RCC 7860 (cell line): ENCODE measurements around the gene RPRD1B.

Experiments
- DNase-seq: peaks from one replicate; pipeline ENCODE4 v3.0.0-alpha.2; 2015; ENCODE audit warnings: low spot score
- FAIRE-seq: peaks from 2 replicates; lab custom pipeline; 2012; peaks lifted over from hg19 to GRCh38; lab: Jason Lieb, UNC

Gene RPRD1B

DNA sequence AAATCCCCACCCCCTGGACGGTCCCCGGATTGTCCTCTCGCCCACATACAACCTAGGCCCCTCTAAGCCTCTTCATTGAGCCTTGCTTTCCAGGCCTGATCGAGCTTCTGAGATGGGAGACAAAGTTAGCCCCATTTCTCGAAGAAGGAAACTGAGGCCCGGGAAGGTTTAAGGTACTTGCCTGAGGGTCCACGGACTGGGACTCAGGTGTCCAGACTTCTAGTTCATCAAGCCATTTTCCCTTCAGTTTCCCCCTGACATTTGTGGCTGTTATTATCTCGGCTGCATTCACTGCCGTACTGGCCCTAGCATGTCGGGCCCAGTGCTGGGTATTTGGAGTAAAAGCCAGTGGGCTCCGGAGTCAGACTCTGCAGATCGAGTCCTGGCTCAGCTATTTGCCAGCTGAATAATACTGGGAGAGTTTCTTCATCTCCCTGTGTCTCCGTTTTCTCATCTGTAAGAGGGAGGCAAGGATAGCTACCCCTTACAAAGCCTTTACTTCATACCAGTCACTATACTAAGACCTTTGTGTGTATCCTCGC is 633 bp downstream of the RPRD1B start:
- no peak for DNase-seq
- no peak for FAIRE-seq

DNA sequence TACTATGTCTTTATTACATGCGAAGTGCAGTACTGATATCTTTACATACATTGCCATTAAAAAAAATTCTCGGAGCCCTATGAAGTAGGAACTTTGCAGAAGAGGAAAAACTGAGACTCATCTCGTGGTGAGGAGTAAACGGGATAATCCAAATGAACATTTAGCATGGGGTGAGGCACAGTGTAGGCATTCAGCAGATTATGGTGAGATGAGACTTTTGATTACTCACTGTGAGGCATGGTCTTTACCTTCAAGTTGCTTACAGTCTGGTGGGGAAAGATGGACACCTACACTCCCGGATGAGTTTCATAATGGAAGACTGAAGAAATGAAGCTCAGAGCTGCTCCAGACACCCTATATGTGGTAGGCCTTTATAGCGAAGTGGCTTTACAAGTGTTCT is 1.4 kb downstream of the RPRD1B start:
- FAIRE-seq = no peak
- no peak for DNase-seq

DNA sequence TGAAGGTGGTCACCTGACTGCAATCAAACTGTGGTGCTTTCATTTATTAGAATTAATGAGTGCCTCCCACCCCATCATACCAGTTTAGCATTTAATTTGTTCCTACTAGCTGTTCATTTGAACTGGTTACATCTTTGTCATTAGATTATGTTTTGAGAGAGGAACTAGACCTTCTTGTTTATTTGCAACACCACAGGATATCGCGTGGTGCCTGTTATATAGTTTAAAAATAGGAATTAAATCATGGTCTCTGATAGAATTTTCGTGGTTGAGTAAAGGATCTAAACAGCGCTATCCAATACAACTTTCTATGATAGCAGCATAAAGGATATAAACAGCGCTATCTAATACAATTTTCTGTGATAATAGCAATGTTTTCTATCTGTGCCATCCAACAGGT is 2.8 kb downstream of the RPRD1B start:
- FAIRE-seq = no peak
- DNase-seq = no peak

DNA sequence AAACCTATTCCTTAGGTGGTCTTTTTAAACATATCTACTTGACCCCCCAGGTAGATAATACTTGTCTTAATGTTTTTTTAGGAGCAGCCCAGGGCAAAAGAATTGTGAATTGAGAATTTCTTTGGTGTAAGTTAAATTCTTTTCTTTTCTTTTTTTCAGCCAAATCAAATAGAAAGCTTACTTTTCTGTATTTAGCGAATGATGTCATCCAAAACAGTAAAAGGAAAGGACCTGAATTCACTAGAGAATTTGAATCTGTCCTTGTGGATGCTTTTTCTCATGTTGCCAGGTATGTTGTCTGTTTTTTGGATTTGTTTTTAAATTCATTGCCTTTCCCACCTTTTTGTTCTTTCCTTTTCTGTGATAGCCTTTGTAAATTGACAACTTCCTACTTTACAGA is 6.7 kb downstream of the RPRD1B start:
- FAIRE-seq = no peak
- DNase-seq = no peak

DNA sequence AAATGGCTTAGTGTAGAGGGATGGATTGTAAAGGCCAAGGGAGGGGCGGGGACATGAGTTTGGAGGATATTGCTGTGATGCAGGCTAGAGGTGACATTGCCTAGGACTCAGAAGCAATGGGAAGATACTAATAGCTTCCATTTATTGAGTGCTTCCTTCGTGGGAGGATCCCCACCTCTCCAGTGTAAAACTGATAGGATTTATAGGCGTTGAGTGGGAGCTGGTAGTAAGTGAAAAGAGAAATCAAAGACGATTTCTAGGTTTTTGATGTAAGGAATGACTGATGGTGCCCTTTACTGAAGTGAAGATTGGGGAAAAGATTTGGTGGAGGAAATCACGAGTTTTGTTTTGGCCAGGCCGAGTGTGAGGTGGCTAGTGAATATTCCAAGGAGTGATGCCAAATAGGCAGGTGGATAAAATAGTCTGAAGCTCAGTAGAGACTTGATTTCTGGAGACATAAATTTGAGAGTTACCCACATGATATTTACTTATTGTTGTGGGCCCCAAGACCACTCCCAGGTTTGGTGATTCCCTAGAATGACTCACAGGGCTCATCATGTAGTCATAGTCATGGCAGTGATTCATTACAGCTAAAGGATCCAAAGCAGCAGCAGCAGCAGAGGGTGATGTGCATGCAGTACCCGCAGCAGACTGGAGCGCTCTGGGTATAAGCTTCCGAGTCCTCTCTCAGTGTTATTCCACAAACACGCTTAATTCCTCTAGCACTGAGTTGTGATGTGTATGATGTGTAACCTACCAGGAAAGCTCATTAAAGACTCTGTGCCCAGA is 10.2 kb downstream of the RPRD1B start:
- FAIRE-seq (peak; percentile 84), DNase-seq (peak; percentile 85)

DNA sequence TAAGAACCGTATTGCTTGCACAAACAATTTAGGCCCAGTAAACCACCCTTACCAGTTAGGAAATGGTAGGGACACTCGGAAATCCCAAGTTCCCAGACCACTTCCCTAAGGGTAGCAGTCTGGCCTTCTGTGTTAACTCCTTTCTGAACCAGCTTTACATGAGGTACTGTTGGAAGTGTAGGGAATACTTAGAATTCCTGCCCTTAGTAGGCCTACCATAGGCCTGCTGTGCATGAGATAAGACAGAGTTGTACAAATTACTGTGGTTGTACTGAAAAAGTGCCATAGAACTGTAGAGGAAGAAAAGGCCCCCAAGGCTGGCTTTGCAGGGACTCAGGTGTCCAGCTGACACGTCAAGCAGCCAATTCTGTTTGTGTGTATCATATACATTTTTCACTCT is 11.1 kb downstream of the RPRD1B start:
- DNase-seq (no peak), FAIRE-seq (no peak)

DNA sequence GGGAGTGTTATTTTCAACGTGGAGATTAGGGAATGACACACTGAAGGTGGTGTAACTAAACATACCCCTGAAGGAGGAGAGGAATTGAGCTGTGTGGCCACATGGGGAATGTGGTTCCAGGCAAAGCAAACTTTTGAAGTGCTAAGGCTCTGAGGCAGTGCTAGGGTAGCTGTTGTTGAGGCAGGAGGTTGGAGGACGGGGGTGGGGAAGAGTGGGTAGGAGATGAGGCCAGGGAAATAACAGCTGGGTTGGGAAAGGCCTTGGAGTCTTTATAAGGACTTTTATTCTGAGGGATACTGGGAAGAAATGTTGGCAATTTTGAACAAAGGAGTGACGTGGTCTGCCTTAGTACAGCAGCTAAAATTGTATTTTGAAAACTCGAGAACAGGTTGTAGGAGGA is 13.0 kb downstream of the RPRD1B start:
- DNase-seq (no peak), FAIRE-seq (no peak)

DNA sequence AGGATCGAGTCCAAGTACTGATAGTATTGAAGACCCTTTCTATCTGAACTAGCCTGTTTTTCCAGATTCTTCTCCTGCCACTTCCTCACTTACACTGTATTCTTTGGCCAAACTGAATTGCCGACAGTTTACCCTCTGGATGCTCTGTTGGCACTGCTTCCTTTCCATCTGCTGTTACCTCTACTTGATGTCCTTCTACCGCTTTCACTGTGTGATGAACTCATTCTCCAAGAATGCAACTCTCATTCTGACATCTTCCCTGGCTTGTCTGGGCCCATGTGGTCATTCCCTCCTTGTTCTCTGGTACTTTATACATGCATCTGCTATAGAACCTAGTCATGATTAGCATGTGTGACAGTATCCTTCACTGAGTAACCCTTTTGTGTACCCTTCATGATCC is 16.3 kb downstream of the RPRD1B start:
- DNase-seq (peak; percentile 90), FAIRE-seq (peak; percentile 80)

DNA sequence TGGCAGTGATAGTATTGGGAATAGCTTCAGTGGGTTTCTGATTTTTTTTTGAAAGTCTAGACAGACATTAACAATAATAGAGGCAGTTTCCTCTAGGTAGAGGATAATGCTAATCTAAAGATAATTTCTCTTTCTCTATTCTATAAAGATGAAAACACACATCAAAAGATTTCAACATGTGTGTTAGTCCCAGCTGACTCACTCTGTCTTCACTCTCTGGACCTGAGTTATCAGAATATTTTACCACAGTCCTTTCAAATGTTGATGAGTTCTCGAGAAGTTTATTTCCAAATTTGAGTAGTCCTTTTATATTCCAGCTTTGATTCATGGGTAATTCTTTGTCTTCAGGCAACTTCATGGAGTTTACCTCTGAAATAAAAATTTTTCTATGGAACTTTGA is 17.1 kb downstream of the RPRD1B start:
- DNase-seq (no peak), FAIRE-seq (peak; percentile 23)

DNA sequence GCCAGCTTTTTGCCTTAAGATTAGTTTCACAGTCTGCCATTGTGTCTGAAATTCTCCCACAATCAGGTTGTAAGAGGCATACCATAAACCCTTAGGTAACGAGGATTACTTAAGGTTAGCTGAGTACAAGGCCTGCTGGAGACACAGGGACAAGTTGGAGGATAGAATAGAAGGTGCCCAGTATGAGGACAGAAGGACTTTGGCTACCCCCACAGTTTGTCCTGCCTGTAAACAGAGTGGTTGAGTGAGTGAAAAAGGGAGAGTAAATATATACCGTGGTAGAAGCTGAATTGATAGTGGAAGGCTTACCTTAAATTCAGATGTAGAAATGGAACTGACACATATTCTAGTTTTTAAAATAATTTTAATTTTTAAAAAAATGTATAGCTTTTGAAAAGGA is 19.3 kb downstream of the RPRD1B start:
- FAIRE-seq (no peak), DNase-seq (no peak)

DNA sequence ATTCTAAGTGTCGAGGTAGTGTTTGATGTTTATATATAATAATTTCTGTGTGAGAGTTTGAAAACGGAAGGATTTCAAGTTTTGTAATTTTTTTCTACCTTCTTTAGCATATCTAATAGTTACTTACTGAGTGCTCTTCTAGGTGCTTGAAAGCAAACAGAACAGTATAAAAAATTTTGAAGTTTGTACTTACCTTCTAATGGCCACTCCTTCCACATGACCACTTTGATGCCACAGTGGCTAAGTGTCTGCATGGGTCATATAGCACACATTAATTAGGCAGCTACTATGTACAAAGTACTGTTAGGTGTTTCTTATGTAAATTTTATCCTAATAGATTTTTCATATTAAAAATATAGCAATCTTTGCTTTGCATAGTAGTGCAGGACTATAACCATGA is 21.1 kb downstream of the RPRD1B start:
- no peak for FAIRE-seq
- DNase-seq = no peak

DNA sequence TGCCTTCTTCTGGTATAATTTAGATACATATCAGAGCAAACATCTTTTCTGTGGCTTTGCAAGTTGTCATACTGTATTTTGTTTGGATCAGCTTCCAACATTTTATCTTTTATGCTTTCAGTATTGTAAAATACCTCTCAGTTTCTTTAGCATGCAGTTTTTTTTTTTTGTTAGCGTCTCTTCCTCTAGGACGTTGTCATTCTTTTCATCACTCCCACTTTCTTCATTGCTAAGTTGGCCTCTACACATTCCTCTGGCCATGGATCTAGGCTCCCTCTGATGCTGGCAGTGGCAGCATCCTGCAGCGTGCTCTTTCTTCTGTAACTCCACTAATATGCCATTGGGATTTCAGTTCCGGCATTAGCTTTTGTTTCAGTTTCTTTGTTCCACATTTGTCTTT is 21.7 kb downstream of the RPRD1B start:
- FAIRE-seq = no peak
- no peak for DNase-seq

DNA sequence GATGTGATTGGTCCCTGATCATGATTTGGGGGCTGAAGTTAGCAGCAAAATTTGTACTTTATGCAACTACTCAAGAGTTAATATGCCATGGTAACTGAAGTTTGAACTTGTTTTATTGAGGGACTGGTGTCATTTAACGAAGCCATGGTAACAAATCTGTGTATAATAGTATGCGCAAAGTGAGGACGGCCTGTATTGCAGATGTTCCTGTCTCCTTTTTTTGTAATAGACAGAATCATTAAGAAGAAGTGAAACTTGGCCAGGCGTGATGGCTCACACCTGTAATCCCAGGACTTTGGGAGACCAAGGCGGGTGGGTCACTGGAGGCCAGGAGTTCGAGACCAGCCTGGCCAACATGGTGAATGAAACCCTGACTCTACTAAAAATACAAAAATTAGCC is 22.3 kb downstream of the RPRD1B start:
- FAIRE-seq (no peak), DNase-seq (no peak)

DNA sequence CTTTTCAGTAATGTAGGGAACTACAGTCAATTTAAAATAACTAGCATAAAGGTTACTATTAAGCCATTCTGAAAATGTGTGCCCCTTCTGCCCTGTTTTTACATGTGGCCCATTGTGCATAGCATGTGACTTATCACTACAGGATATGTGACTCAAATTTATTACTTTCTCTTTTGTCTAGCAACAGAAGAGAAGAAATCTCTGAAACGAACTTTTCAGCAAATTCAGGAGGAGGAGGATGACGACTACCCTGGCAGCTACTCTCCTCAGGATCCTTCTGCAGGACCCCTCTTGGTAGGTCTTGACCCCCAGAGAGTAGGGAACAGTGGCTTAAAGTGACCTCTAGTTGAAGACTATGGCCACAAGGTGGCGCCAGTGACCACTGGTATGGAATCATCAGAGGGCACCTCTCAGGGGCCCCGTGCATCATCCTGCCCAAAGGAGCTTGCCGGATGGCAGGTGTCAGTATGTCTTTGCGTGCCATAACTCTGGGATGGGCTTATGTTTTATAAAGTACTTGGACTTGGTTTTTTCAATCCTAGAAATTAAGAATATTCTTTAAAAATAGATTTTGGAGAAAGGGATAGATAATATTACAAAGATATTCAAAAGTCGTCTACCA is 23.9 kb downstream of the RPRD1B start:
- peak; percentile 62 for DNase-seq
- FAIRE-seq = no peak

DNA sequence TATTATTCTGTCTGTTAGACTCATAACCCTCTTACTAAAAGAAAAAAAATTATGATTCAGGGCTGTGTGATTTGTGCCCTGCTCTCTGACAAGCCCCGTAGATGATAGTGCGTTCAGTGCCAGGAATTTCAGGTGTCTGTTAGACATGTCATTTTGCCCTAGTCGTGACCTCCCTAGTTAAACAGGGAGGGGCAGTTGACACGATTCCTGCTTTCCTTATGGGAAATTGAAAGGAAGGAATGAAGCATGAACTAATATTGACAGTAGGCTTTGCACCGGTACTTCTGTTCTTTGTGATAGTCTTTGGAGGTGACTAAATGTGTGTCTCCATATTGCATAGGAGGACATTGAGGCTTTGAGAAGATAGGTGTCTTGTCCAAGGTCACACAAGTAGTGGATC is 26.3 kb downstream of the RPRD1B start:
- no peak for DNase-seq
- no peak for FAIRE-seq

DNA sequence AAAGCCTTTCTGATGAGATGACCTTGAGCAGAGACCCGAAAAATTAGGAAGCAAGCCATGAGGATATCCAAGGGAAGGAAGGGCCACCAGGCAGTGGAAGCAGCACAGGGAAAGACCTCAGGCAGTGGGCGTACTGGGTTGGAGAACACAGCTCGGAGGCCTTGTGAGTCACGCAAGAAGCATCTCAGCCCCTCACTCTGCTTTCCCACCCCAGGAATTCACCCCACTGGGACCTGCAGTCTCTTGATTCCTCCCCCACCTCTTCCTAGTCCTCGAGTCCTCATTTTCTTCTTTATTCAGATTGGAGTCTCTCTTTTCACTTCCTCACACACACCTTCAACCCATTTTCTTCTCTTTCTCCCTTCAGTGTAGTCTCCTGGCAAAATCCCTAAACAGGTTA is 27.0 kb downstream of the RPRD1B start:
- FAIRE-seq (no peak), DNase-seq (no peak)

DNA sequence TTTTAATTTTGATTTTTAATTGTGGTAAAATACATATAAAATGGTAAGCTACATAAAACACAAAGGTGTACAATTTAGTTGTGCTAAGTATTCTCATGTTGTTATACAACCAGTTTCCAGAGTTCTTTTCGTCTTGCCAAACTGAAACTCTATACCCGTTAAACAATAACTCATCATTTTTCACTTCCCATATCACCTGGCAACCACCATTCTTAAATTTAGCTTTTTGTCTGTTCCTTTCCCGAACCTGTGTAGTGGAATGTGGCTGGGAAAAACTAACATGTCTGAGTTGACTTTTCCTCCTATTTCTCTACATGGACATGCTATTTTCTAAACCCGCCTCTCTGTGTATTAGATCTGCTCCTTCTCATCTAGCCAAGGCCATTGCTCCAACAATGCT is 27.6 kb downstream of the RPRD1B start:
- no peak for FAIRE-seq
- no peak for DNase-seq

DNA sequence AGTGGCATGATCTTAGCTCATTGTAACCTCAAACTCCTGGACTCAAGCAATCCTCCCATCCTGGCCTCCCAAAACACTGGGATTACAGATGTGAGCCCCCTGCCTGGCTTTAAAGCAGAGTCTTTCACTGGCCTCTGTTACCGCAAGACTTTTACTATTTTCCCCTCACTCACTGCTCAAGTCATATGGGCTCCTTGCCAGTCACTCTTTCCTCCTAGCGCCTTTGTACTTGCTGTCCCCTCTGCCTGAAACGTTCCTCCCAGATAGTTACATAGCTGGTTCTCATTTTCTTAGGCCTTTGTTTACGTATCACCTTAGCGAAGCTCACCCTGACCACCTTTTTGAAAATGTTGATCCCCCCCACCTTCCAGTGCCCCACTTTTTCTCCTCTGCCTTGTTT is 29.3 kb downstream of the RPRD1B start:
- FAIRE-seq (no peak), DNase-seq (no peak)

DNA sequence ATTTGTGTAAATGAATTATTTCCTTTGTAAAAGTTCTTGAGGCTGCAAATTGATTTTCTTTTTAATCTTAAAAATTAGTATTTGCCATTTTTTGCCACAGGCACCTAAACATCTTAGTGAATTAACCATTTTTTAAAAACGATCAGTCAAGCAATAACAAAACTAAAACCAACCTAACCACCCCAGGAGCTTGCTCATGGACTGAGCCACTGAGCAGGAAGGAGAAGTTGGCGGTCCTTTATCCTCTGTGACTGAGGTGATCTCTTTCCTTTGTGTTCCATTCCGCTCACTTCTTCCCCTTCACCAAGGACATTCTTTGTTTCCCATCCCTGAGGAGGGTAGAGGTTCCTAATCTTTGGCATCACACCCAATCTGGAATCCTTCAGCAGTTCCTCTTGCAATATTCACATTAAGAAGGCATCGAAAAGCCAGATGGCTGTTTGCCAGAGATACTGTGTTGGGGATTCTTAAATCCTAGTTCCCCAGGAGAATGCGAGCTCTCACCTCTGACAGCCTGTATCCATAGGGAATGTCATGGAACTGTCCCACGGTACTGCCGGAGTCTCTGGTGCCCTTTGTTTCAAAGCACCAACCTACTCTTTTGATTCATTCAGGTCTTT is 30.5 kb downstream of the RPRD1B start:
- DNase-seq = no peak
- FAIRE-seq = no peak

DNA sequence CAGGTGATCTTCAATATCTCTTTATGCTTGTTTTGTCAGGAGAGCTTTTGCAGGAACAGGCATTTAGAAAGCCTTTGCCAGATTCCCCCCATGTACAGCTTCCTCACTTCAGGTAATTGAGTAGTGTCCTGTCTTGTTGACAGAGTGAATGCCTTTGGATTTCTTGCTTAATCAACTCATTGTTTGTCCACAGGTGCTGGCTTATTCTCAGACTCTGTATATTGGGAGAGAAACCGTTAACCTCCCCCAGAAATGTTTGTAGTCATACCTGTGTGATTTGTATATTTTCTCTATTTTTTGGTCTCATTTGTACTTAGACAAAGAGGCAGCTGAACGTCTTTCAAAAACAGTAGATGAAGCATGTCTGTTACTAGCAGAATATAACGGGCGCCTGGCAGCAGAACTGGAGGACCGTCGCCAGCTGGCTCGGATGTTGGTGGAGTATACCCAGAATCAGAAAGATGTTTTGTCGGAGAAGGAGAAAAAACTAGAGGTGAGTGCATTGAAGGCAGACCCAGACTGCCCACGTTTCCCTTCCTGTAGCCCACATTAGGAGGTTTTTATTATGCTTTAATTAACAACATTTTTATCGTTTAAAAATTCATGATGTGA is 32.3 kb downstream of the RPRD1B start:
- no peak for DNase-seq

DNA sequence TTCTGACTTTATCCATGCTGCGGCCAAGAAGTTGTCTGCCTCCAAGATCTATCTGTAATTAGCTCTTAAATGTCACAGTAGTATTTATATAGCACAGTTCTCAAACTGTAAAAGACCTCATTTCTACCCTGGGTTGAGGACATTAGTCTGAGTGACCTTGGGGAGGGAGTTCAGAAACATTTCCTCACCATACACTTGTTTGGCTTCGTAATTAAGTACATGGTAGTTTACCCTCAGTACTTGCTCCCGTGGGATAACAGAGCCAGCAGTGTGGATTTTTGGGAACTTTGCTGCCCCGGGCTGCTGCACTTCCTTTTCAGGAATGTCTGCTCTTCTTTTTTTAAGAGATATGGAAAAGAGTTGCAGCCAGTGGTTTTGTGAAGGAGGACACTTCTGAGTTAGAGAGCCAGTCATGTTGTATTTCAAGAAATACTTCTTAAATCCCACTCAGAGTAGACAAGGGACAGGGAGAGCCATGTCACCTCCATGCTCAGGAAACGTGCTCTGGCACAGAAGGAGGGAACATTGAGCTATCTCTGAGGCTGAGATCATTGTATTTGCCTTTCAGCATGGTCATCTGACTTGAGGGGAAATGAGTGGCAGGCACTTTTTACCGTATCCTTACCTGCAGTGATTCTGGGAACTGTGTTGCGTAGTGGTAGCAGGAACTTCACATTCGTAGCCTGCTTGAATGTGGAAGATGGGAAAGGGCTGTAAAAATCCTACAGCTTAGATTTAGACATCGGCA is 33.6 kb downstream of the RPRD1B start:
- no peak for FAIRE-seq
- no peak for DNase-seq

More for the DNA sequence above, 32.3 kb downstream of the RPRD1B start:
- FAIRE-seq = no peak
